Liver (tissue), 9 donors: ENCODE results near the gene MGP. TPM values are rescaled to one million over a fixed set of nuclear protein-coding genes. Genes with fewer than 3 reads are reported as not detected.

ENCODE experiments used
- DNase-seq: peaks from one replicate; pipeline ENCODE4 v3.0.0-alpha.2; 2017; ENCODE audit warnings: low spot score
- H3K27ac ChIP-seq, 2 donors: one replicate each; pipeline ENCODE4 v1.7.0; 2013; ENCODE audit warnings: inconsistent platforms in 2 of 2, low read length in 2 of 2, control low read depth in 1 of 2, low read depth in 1 of 2, mild to moderate bottlenecking in 1 of 2
- H3K27me3 ChIP-seq, 4 donors: one replicate each; pipeline versions ENCODE4 v1.6.1 to v1.7.0; 2013; ENCODE audit warnings: low read length in 3 of 4, inconsistent platforms in 1 of 4, mild to moderate bottlenecking in 1 of 4, moderate library complexity in 1 of 4; ENCODE audit not compliant: control insufficient read depth in 4 of 4, insufficient read depth in 4 of 4
- H3K36me3 ChIP-seq, 4 donors: one replicate each; pipeline versions ENCODE4 v1.6.1 to v1.7.0; 2013; ENCODE audit warnings: low read length in 3 of 4, mild to moderate bottlenecking in 3 of 4, low read depth in 1 of 4, moderate library complexity in 1 of 4; ENCODE audit not compliant: control insufficient read depth in 4 of 4, insufficient read depth in 3 of 4
- H3K4me1 ChIP-seq, 4 donors: one replicate each; pipeline versions ENCODE4 v1.6.1 to v1.7.0; 2013; ENCODE audit warnings: low read length in 3 of 4, mild to moderate bottlenecking in 3 of 4, moderate library complexity in 1 of 4; ENCODE audit not compliant: control insufficient read depth in 4 of 4, insufficient read depth in 4 of 4
- H3K4me3 ChIP-seq, 3 donors: one replicate each; pipeline versions ENCODE4 v1.6.1 to v1.7.0; 2013; ENCODE audit warnings: low read length in 3 of 3, control low read depth in 1 of 3, low read depth in 1 of 3, mild to moderate bottlenecking in 1 of 3
- H3K9ac ChIP-seq, 2 donors: one replicate each; pipeline ENCODE4 v1.7.0; 2013; ENCODE audit warnings: low read length in 2 of 2, mild to moderate bottlenecking in 2 of 2, moderate library complexity in 2 of 2, control low read depth in 1 of 2, low read depth in 1 of 2
- H3K9me3 ChIP-seq, 4 donors: one replicate each; pipeline versions ENCODE4 v1.6.1 to v1.7.0; 2013; ENCODE audit warnings: low read length in 3 of 4; ENCODE audit not compliant: control insufficient read depth in 4 of 4
- ATF3 ChIP-seq: IDR thresholded peaks from 2 replicates; pipeline ENCODE4 v1.6.1; 2016; ENCODE audit warnings: antibody characterized with exemption
- CTCF ChIP-seq: fragments of 150-350 bp; IDR thresholded peaks from 2 replicates; pipeline ENCODE4 v1.5.1; 2017; ENCODE audit warnings: improper control_type of control experiment, low read depth, low read length; ENCODE audit not compliant: missing input control
- EGR1 ChIP-seq, 2 donors: IDR thresholded peaks; 2 replicates each; pipeline ENCODE4 v1.6.1; 2016 to 2018; ENCODE audit warnings: antibody characterized with exemption in 2 of 2, low read depth in 2 of 2
- FOXA1 ChIP-seq: IDR thresholded peaks from 2 replicates; pipeline ENCODE4 v1.6.1; 2016; ENCODE audit warnings: antibody characterized with exemption
- FOXA2 ChIP-seq: IDR thresholded peaks from 2 replicates; pipeline ENCODE4 v1.6.1; 2016; ENCODE audit warnings: antibody characterized with exemption
- GABPA ChIP-seq, 2 donors: IDR thresholded peaks in 1 of 2; conservative IDR thresholded peaks in 1 of 2; 2 replicates each; pipeline ENCODE4 v1.6.1; 2016; ENCODE audit warnings: antibody characterized with exemption in 2 of 2, mild to moderate bottlenecking in 1 of 2, moderate library complexity in 1 of 2
- HNF4A ChIP-seq, 2 donors: conservative IDR thresholded peaks; 2 replicates each; pipeline ENCODE4 v1.6.1; 2016; ENCODE audit warnings: antibody characterized with exemption in 2 of 2, mild to moderate bottlenecking in 2 of 2
- HNF4G ChIP-seq: IDR thresholded peaks from 2 replicates; pipeline ENCODE4 v1.6.1; 2016; ENCODE audit warnings: antibody characterized with exemption
- JUND ChIP-seq, 2 donors: IDR thresholded peaks; 2 replicates each; pipeline ENCODE4 v1.6.1; 2016; ENCODE audit warnings: antibody characterized with exemption in 2 of 2
- MAX ChIP-seq: IDR thresholded peaks from 2 replicates; pipeline ENCODE4 v1.6.1; 2016; ENCODE audit warnings: antibody characterized with exemption
- NR2F2 ChIP-seq: IDR thresholded peaks from 2 replicates; pipeline ENCODE4 v1.6.1; 2016; ENCODE audit warnings: antibody characterized with exemption
- RAD21 ChIP-seq, 2 donors: IDR thresholded peaks; 2 replicates each; pipeline ENCODE4 v1.6.1; 2016; ENCODE audit warnings: antibody characterized with exemption in 2 of 2, mild to moderate bottlenecking in 2 of 2
- REST ChIP-seq: IDR thresholded peaks from 2 replicates; pipeline ENCODE4 v1.6.1; 2016; ENCODE audit warnings: antibody characterized with exemption, mild to moderate bottlenecking
- RXRA ChIP-seq, 2 donors: IDR thresholded peaks; 2 replicates each; pipeline ENCODE4 v1.6.1; 2017 to 2018; ENCODE audit warnings: antibody characterized with exemption in 2 of 2, mild to moderate bottlenecking in 1 of 2
- SP1 ChIP-seq: IDR thresholded peaks from 2 replicates; pipeline ENCODE4 v1.6.1; 2018; ENCODE audit warnings: antibody characterized with exemption, mild to moderate bottlenecking
- TAF1 ChIP-seq: conservative IDR thresholded peaks from 2 replicates; pipeline ENCODE4 v1.6.1; 2016; ENCODE audit warnings: antibody characterized with exemption, mild to moderate bottlenecking
- YY1 ChIP-seq: IDR thresholded peaks from 2 replicates; pipeline ENCODE4 v1.6.1; 2016; ENCODE audit warnings: antibody characterized with exemption, mild to moderate bottlenecking
- ZBTB33 ChIP-seq: IDR thresholded peaks from 2 replicates; pipeline ENCODE4 v1.6.1; 2016; ENCODE audit warnings: antibody characterized with exemption
- WGBS: extraction: QIAGEN DNeasy Blood & Tissue Kit; methylation state at CpG from one replicate; pipeline ENCODE4 v1.1.7; 2013; 5-methylcytosine and 5-hydroxymethylcytosine counted together
- polyA plus RNA-seq, 2 donors: library from polyadenylated mRNA; stranded (reverse) in 1 of 2; unstranded in 1 of 2; fragments of 200-250 nt in 1 of 2; fragments of >200 nt in 1 of 2; fragmentation: Nextera tagmentation in 1 of 2; extraction: Ambion mirVana in 1 of 2; gene quantifications; one replicate each; pipeline versions ENCODE4 v1.2.1 to v1.2.3, GENCODE V29; 2013 to 2015
- total RNA-seq, 2 donors: library from RNA; depleted of rRNA; stranded (reverse); fragments of >200 nt; gene quantifications; one replicate each; pipeline ENCODE4 v1.2.3, GENCODE V29; 2014
- donor health status: healthy.
- donor health status: healthy.
- donor health status: healthy.
- donor health status: healthy.
- donor health status: healthy.

MGP gene
- total and polyA plus RNA-seq, 4 donors = 0.98 to 20.7 (median 11.0) TPM

GRCh38 chr12:14842315-14842714 lies 43.3 kb downstream of the MGP start:
- WGBS = 17% methylated on average over 3 of the region's 3 CpGs
- H3K9ac ChIP-seq = peak overlapping the region; percentile 68 to 92
- no peak for DNase-seq
- TF ChIP-seq REST (no peak), RAD21 (IDR thresholded peaks at IDR 0.05) (no peak), FOXA2 (peak; percentile 10), HNF4G (no peak), EGR1 (IDR thresholded peaks at IDR 0.05; ENCODE audit: low read depth in 2 of 2) (no peak), SP1 (no peak), RXRA (IDR thresholded peaks at IDR 0.05) (no peak), ATF3 (no peak), TAF1 (no peak), YY1 (no peak), MAX (no peak), FOXA1 (no peak), HNF4A (conservative IDR thresholded peaks at IDR 0.05) (peak in 1 of 2 donors; percentile 35), GABPA (IDR thresholded peaks at IDR 0.05 in 1 of 2, conservative IDR thresholded peaks at IDR 0.05 in 1 of 2) (peak in 1 of 2 donors; percentile 0)
- H3K36me3 ChIP-seq = peaks cover 0 to 12% (median 1%) of the 10 kb centered on the region in 4 donors
- H3K27ac ChIP-seq = peak overlapping the region; percentile 82 to 87
- H3K9me3 ChIP-seq = no peaks in the 10 kb centered on the region
- peak overlapping the region; percentile 62 to 91 (median 89) for H3K4me3 ChIP-seq
- H3K27me3 ChIP-seq = no peaks in the 10 kb centered on the region
- H3K4me1 ChIP-seq = peaks cover 6 to 44% (median 21%) of the 10 kb centered on the region in 4 donors

- Histone ChIP-seq H3K27me3 (no peaks in the 10 kb centered on the region), H3K36me3 (peaks cover 0 to 12% (median 1%) of the 10 kb centered on the region in 4 donors), H3K4me1 (peaks cover 6 to 45% (median 21%) of the 10 kb centered on the region in 4 donors), H3K9ac (peak overlapping the region; percentile 77 to 92), H3K9me3 (no peaks in the 10 kb centered on the region), H3K27ac (peak overlapping the region; percentile 82 to 87), H3K4me3 (peak overlapping the region; percentile 62 to 91 (median 89))
- WGBS = 20% methylated on average over 3 of the region's 3 CpGs
- TF ChIP-seq ZBTB33 (peak; percentile 49), TAF1 (peak; percentile 98), RAD21 (IDR thresholded peaks at IDR 0.05) (peak in 1 of 2 donors; percentile 64), MAX (peak; percentile 80), HNF4A (conservative IDR thresholded peaks at IDR 0.05) (peak; percentile 69 to 81), HNF4G (peak; percentile 59), JUND (IDR thresholded peaks at IDR 0.05) (peak; percentile 85 to 94), GABPA (IDR thresholded peaks at IDR 0.05 in 1 of 2, conservative IDR thresholded peaks at IDR 0.05 in 1 of 2) (peak in 1 of 2 donors; percentile 39), FOXA1 (peak; percentile 42), CTCF (no peak), NR2F2 (peak; percentile 78), REST (peak; percentile 91), FOXA2 (peak; percentile 60), SP1 (peak; percentile 93), YY1 (peak; percentile 75), RXRA (IDR thresholded peaks at IDR 0.05) (peak; percentile 72 to 86), EGR1 (IDR thresholded peaks at IDR 0.05; ENCODE audit: low read depth in 2 of 2) (peak in 1 of 2 donors; percentile 67), ATF3 (peak; percentile 66)
- DNase-seq = peak; percentile 48
Measured at GRCh38 chr12:14841761-14842160, 43.9 kb downstream of the MGP start.
